ENCODE results near the gene ZFHX3.
A peak's percentile ranks its signal among the peaks of the same experiment; 100 is the strongest.

ZFHX3 gene

GRCh38 chr16:72847187-72848027 lies 200.5 kb downstream of the ZFHX3 start:
- DNase-seq (ENCODE audit: low spot score) = peak; percentile 62

DNA sequence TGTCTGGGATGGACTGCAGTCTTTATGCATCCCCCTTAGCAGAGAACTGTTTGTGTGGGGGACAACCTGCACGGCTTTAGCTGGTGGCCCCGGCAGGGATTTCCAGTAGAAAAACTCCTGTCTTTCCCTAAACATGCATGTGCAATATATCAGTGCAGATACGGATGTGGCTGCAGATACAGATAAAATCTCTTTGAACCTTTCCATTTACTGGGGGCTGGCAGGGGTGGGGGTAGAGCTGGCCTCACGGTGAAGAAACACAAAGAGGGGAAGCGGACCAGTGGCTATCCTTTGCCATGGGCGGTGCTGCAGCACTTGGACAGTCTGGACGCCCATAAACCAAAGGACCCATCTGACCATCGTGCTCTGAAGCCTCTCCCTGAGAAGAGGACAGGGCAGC lies 201.3 kb downstream of the ZFHX3 start:
- DNase-seq (ENCODE audit: low spot score) = no peak

DNA sequence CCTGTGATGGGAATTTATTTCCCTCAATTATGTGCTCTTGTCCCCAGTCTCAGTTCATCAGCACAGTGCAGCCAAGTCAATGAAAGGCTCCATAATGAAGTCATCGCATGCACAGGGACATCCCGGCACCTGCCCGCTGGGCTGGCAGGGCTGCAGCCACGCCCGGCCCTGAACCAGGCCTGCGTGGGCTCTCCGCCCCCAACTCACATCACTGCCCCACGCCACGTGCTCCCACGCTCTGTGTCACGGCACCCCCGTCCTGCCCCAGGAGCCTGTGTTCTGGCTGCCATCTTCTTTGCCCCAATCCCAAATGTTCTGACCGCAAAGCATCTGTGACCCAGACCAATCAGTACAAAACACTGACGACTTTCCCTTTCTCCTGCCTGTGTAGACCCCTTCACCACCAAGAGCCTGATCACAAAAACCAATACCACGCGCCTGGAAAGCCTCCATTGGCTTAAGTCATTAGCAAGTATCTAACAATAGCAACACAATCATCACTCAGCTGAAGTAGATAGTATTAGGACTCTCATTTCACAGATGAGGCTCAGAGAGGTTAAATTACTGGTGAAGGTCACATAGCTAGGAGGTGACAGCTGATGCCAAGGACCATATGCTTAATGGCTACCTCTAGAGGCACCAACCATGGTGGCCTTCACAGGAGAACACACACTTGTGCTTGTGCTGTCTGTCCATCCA lies 202.5 kb downstream of the ZFHX3 start:
- DNase-seq (ENCODE audit: low spot score) = no peak

- DNase-seq (ENCODE audit: low spot score) = no peak
These were observed 203.6 kb downstream of the ZFHX3 start for GRCh38 chr16:72844225-72844920.

- no peak for DNase-seq (ENCODE audit: low spot score)
These were observed 206.4 kb downstream of the ZFHX3 start for GRCh38 chr16:72841506-72841905.

DNA sequence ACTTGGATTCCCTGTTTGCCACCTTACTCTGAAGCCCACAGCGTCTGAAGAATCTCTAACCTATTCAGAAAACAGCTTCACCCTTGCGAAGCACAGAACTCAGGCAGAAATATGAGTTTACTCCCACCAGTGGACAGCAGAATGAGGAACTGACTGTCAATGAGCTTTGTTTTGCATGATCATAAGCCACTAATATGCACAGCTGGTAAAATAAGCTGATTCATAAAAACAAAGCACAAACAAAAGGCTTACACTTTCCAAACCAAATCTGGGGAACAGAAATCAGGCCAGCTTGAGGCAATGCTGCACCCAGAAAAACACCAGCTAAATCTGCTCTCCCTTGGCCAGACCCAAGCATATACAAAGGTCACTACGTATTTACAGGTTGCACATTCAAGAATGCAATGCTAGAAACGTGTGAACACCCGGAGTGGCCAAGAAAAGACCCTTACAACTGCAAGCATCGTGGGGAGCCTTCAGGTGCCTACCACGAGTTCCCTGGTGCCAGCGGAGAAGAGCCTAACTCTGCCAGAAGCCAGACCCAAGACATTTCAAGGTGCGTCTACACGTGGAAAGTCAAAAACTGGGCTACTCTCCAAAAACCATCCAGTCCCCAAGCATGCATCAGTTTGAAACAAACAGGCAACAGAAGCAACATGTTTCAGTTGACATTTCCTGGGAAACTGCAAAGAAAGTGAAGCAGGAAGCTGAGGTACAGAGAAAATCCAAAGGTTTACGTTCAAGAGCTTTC lies 207.1 kb downstream of the ZFHX3 start:
- no peak for DNase-seq (ENCODE audit: low spot score)

DNA sequence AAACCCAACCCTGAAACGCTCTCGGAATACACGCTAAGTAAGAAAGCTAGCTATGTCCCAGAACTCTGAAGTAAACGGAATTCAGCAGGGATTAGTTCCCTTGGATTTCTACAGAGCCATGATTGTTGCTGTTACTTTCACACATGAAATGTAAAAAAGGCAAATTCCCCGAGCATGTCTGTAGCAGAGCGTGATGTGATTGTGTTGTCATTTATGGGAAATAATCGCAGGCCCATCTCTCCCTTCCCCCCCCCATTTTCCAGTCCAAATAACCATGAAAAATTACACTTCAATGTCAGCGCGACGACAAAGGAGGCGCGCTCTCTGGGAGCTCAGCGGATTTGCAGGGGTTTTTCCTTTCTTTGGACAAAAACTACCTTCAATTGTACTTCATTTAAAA lies 209.0 kb downstream of the ZFHX3 start:
- DNase-seq (ENCODE audit: low spot score) = no peak

- DNase-seq (ENCODE audit: low spot score) = no peak
These were observed 209.4 kb downstream of the ZFHX3 start for GRCh38 chr16:72838586-72838910.

DNA sequence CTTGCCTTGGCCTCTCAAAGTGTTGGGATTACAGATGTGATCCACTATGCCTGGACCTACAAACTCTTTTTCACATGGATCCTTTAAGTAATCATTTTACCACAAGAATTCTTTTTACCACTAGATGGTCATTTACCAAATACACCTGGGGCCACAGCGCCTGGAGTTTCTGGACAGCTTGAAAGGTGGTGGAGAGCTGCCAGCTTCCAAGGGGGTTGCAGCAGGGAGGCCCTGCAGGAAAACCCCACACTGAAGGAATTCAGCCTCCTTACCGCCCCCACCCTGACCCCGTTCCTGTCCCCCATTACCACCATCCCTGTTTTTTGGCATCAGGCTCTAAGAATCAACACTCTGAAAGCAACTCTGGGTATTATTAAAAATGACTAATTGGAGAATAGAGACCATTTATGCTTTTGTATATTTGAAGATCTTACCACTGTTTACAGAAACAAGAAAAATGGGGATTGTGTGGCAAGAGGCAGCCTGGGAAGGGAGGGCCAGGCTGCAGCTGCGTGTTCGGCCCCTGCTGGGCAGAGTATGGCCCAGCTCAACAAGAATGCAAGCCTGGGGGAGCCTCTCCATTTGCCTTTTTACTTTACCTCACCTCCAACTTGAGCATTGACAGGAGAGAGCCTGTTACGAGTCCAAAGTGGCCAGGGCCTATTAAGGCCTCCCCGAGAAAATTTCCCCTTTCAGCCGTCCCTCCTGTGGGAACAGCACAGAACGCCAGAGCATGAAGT lies 209.9 kb downstream of the ZFHX3 start:
- no peak for DNase-seq (ENCODE audit: low spot score)

GRCh38 chr16:72836985-72837384 lies 210.9 kb downstream of the ZFHX3 start:
- DNase-seq (ENCODE audit: low spot score) = no peak

DNA sequence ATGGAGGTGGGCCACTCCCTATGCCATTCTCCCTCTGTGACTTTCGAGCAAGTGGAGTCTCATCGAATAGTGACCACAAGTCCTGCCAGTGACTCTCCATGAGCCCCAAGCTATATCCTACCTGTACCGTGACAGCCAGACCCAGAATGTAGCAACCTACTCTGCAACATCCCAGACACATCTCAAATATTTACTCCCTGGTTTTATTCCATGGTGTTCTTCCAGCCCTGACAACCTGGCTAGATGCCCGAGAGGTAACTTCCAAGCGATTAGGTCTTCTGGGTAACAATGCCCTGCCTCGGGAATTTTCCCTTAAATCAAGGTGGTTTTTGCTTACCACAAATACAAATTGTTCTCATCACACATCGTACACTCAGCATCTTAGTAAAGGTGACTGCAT lies 211.7 kb downstream of the ZFHX3 start:
- DNase-seq (ENCODE audit: low spot score) = no peak

GRCh38 chr16:72835086-72835485 lies 212.8 kb downstream of the ZFHX3 start:
- DNase-seq (ENCODE audit: low spot score) = no peak

- DNase-seq (ENCODE audit: low spot score) = no peak
These were observed 213.4 kb downstream of the ZFHX3 start for GRCh38 chr16:72834499-72834898.

DNA sequence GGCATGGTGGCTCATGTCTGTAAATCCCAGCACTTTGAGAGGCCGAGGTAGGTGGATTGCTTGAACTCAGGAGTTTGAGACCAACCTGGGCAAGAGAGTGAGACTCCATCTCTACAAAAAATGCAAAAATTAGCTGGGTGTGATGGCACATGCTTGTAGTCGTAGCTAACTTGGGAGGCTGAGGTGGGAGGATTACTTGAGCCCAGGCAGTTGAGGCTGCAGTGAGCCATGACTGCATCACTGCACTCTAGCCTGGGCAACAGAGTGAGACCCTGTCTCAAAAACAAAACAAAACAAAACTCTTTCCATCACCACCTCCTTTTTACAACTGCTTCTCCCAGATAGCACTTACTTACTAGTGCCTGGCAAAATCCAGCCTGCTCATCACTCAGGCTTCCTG lies 214.0 kb downstream of the ZFHX3 start:
- DNase-seq (ENCODE audit: low spot score) = no peak

DNA sequence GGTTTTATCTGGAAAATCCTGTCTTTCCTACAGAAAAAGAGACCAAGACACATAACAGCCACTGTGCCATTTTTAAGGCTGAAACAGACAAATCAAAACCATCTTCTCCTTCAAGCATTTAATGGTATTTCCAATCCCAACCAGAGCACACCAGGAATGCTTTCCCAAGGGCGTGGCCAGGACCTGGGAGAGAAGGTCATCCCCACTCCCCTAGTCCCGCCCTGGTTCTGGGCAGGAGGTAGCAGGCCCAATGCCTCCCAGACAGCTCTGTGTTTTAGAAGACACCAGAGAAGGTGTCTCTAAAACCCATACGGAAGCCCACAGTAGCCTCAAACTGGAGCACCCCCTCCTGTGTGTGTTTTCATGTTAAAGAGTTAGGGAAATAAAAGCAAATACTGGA lies 214.4 kb downstream of the ZFHX3 start:
- DNase-seq (ENCODE audit: low spot score) = no peak

GRCh38 chr16:72832621-72833248 lies 215.2 kb downstream of the ZFHX3 start:
- DNase-seq (ENCODE audit: low spot score) = peak; percentile 84

DNA sequence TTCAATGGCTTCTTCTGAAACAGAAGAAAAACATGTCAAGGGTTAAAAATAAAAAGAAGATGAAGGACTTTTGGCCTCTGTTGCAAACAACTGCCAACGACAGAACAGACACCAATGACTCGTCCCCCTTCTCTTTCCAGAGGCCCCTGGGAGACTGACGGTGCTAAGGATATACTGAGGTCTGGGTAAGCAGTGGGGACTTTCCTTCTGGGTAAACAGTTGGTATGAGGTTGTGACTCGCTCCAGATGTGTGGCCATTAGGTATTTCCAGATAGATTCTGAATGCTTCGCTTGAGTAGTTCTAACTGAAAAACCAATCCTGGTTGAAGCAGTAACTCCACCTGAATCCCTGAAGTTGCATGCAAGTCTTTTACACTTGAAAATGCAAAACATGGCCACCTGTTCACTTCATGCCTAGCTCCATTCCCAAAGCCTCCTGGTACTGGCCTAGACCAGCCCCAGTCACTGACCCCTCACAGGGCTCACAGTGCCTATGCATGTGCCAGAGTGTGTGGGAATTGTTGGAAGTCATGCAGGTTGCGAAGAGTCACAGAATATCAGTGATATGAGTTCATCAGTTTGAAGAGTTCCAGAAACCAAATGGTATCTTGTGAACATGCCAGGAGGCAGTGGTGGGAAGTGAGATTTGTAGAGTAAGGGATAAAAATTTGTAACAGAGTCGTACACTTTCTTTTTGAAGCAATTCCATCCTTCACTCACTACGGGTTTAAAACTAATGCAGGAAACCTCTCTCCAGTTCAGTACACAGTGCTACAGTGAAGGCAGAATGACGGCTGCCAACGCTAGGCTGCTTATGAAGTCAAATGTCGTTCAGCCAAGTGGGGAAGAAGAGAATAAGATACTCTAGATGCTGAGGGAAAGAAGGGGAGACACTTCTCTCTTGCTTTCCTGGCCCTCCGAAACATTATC lies 217.8 kb downstream of the ZFHX3 start:
- no peak for DNase-seq (ENCODE audit: low spot score)

DNA sequence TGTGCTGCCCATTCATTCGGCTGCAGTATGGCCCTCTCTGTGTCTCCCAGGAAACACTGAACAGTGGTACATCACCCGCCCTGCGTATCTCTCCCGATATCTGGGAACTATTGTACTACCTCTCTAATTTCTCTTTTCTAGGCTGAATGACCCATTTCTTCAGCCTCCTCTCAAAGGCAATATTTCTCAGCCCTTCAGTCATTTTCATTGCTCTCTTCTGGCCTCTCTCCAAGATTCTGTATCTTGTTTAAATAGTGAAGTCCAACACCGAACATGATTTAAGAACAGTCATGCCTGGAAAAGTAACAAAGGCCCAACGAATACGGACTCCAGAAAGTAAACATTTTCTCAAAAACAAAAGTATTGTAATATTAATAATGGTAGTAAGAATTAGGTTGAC lies 220.1 kb downstream of the ZFHX3 start:
- DNase-seq (ENCODE audit: low spot score) = no peak

DNA sequence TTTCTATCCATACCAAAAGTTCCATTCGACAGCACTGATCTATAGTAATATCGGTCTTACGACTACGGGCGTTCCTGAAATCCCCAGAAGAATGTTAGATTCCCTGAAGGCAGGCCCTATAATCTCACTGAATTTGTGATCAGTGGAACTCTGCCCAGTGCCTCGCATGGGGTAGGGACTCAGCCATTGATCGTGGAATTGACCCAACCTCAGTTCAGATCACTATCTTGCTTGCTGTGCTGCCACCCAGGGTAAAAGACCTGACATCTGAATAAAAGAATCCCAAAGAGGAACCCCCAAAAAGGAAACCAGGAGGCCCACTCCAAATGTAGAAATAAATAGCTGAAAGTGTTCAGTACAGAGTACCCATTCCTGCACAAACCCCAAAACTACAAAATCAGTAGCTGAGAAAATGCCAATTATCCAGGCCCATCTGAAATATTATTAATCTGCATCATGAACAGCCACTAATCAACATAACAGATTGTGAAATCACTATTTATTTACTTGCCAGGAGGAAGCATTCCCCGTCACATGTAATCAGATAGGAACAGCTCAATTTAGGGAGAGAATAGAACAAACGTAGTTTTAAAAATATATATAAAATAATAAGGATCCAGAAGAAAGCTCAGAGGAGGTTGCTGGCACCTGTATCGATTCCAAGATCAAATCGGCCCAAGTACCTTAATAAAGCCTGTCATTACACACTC lies 221.9 kb downstream of the ZFHX3 start:
- no peak for DNase-seq (ENCODE audit: low spot score)

All from Ammon's horn (tissue), 1 donor.